Measurements from ENCODE around the gene UBE2H.

UBE2H gene

DNA sequence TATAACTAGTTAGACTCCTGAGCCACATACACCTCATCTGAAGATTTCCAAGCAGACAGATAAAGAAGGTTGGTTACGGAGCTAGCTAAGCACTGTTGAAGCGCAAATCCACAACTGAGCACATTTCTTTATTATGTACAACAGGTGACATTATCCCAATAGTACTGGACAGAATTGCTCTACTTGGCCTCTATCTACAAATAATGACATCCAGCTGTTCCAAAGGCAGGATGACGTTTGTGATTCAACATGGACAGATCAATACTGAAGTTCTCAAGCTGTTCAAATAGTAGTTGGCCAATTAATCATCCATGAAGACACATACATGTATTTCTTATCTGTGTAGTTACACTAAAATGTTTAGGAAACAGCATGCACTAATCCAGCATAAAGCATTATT lies 101.0 kb downstream of the UBE2H start:
- TF ChIP-seq, protein P1, sequence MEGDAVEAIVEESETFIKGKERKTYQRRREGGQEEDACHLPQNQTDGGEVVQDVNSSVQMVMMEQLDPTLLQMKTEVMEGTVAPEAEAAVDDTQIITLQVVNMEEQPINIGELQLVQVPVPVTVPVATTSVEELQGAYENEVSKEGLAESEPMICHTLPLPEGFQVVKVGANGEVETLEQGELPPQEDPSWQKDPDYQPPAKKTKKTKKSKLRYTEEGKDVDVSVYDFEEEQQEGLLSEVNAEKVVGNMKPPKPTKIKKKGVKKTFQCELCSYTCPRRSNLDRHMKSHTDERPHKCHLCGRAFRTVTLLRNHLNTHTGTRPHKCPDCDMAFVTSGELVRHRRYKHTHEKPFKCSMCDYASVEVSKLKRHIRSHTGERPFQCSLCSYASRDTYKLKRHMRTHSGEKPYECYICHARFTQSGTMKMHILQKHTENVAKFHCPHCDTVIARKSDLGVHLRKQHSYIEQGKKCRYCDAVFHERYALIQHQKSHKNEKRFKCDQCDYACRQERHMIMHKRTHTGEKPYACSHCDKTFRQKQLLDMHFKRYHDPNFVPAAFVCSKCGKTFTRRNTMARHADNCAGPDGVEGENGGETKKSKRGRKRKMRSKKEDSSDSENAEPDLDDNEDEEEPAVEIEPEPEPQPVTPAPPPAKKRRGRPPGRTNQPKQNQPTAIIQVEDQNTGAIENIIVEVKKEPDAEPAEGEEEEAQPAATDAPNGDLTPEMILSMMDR (conservative IDR thresholded peaks at IDR 0.05), result no peak
- H3K27ac ChIP-seq, result peak overlapping the region; percentile 92

DNA sequence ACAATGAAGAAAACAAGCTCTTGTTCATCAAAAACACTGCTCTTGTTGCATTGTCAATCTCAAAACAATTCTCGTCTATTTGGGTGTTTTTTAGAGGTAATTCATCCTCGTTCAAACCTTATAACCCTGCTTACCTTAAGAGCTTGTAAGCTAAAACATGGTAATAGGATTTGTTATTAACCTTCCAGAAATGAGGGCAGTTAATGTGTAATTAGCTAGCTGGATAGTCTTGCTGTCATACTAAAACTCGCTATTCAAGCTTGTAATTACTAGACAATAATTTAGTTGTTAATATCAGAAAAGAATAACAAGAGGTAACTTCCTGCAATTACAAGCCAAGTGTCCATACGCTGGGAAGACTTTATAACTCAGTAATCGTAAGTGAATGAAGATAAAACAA lies 101.6 kb downstream of the UBE2H start:
- peak overlapping the region; percentile 92 for H3K27ac ChIP-seq
- TF ChIP-seq, protein P1 (conservative IDR thresholded peaks at IDR 0.05), result no peak

DNA sequence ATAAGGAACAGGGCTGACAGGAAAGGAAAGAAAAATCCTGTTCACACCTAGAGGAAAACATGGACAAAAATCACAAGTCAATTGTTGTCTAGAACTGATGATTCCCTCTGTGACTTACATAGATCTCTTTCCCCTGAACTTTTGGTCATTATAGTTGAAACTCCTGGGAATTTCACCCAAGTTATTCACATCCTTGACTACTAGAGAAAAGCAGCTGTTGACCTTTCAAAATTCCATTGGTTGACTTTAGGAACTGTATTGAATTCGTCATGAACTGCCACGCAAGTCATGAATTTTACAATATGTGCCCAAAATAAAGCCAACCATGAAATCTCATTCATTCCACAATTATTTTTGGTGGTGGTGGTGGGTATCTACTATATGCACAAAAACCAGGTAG lies 104.3 kb downstream of the UBE2H start:
- TF ChIP-seq, protein P1 (conservative IDR thresholded peaks at IDR 0.05), result no peak
- no peak overlapping the region for H3K27ac ChIP-seq

DNA sequence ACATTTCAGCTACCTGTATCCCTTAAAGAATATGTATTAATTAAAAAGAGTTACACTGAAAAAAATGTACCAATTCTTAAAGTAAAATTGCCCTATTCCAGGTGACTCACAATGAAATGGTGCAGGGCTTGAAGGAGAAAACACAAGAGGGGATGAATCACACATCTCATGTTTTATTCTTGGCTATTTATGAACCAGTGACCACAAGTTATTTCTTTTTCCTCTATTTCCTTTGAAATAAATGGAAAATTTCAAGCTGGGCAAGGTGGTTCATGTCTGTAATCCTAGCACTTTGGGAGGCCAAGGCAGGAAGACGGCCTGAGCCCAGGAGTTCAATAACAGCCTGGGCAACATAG lies 106.8 kb downstream of the UBE2H start:
- no peak overlapping the region; the same call in 1 of the 2 replicates for H3K27ac ChIP-seq
- TF ChIP-seq, protein P1 (conservative IDR thresholded peaks at IDR 0.05), result no peak

DNA sequence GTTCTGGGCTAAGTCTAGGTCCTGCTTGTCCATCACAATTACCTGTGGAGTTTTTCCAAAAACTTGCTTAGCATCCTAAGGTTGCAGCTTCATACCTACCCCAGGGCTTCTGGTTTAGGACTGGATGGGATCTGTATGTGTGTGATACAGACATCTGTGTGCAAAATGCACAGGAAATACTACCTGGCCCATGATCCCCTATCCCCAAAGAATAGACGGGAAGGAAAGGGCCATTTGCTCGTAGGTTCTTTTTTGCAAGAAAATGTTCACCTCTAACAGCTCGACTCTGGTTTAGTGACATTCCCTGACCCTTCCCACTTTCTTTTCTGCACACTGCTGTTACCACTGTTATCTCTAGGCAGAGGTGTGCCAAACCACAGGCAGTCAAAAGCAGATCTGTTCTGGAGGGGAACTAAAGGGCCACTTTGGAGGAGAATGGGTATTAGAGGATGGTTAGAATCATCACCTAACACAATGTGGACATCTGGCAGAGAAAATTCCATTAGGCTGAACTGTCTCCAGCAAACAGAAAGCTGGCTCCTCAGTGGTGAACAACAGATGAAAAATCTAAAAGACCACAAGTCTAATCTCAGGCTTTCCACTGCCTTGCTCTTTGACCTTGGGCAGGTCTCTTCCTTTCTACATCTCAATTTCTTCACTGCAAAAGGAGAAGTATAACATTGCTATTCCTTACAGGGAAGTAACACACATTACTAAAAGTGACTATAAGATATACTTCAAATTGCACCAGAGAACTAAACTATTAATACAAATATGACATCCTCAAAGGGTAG lies 107.4 kb downstream of the UBE2H start:
- no peak overlapping the region; the same call in 1 of the 2 replicates for H3K27ac ChIP-seq
- TF ChIP-seq, protein P1 (conservative IDR thresholded peaks at IDR 0.05), result no peak

DNA sequence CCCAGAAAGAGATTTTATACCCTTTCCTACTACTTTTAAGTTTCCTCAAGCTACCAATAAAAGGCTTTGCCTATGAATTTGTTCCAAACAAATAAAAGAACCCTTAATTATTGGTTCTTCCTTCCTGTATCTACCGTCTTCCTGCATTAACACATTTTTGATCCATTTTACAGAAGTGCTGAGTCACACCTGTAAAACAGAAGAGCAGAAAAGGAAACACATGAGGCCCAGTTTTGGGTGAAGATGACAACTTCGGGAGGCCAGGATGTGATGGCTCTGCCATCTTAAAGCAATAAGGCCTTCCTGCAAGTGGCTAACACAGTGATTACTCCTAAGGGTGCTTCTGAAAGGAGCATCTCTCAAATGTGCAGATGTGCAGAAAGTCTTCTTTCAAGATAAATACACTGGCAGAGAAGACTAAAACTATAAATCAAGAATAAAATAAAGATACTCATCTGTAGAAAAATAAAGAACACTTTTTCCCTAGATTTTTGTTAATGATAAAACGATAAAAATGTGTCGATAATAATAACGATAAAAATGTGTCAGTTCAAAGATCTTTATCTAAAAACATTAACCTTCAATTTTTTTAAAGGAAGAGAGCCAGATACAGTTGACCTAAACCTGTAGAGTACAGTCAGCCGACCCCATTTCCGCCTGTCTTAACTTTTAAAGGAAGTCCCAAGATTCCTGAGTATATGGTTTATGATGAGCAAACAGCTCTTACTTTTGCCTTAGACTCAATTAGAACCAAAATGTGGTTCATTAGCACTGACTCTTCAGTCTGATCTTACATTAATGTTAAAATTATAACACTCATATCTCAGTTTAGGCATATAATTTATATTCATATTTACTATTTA lies 108.6 kb downstream of the UBE2H start:
- TF ChIP-seq, protein P1 (conservative IDR thresholded peaks at IDR 0.05), result no peak
- peak overlapping the region; percentile 28 for H3K27ac ChIP-seq

DNA sequence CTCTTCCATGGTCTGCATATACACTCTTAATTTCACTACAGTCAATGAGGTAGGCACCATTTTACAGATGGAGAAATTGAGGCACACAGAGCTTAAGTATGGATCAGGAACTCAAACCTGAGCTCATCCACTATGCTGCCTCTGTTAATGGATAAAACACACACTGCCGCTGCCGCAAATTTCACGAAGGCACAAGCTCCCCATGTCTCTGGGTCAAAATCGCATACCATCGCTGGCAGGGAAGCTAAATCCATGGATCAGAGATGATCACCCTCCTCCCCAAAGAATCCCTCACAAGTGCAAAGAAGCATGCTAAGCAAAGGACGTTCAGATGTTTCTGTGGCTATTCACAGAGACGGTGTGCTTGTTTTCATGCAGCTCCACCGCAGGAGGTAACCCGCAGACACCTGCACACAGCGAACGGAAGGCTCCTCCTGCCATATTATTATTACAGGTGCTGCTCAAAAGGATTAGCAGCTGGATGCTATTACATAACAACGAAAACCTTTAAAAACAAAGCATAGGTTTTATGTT lies 109.3 kb downstream of the UBE2H start:
- TF ChIP-seq, protein P1 (conservative IDR thresholded peaks at IDR 0.05), result no peak
- H3K27ac ChIP-seq, result peak overlapping the region; percentile 28

All from VCaP (cell line).